Astrocyte of the spinal cord (primary cell): ENCODE results near the gene KCNQ5.

Experiments used
- DNase-seq: peaks from one replicate; pipeline ENCODE4 v3.0.0; 2011; ENCODE audit warnings: low read depth, low spot score
- H3K4me3 ChIP-seq: 2 replicates; pipeline ENCODE4 v1.5.1; 2011; ENCODE audit warnings: low read depth, mild to moderate bottlenecking, low read length, moderate library complexity
- CTCF ChIP-seq: IDR thresholded peaks from 2 replicates; pipeline ENCODE4 v1.5.1; 2012; ENCODE audit warnings: low read depth, mild to moderate bottlenecking, low read length, inconsistent platforms
- in situ Hi-C: cut with HindIII; loops from 2 replicates; pipeline ENCODE4 v1.10.0; 2017; ENCODE audit warnings: low sequenced_read_pairs

KCNQ5 gene

GRCh38 chr6:73011945-73012344, 390.1 kb downstream of the KCNQ5 start:
- in situ Hi-C loops: no loop called here
- no peak overlapping the region for H3K4me3 ChIP-seq
- no peak for DNase-seq
- no peak for TF ChIP-seq CTCF

GRCh38 chr6:73017476-73017875, 395.6 kb downstream of the KCNQ5 start:
- TF ChIP-seq CTCF: no peak
- in situ Hi-C loops: no loop called here
- H3K4me3 ChIP-seq: no peak overlapping the region
- no peak for DNase-seq

- DNase-seq: no peak
- in situ Hi-C loops: no loop called here
- H3K4me3 ChIP-seq: no peak overlapping the region
Measured at GRCh38 chr6:73024598-73024997, 402.7 kb downstream of the KCNQ5 start.

GRCh38 chr6:73027691-73028090, 405.8 kb downstream of the KCNQ5 start:
- DNase-seq: no peak
- in situ Hi-C loops: no loop called here
- no peak overlapping the region for H3K4me3 ChIP-seq
- no peak for TF ChIP-seq CTCF

More at GRCh38 chr6:73024598-73024997, 402.7 kb downstream of the KCNQ5 start:
- TF ChIP-seq CTCF: no peak

GRCh38 chr6:73028124-73028766, 406.4 kb downstream of the KCNQ5 start:
- no peak for DNase-seq
- TF ChIP-seq CTCF: no peak
- in situ Hi-C loops: no loop called here
- H3K4me3 ChIP-seq: no peak overlapping the region

GRCh38 chr6:73028893-73029450, 407.1 kb downstream of the KCNQ5 start:
- H3K4me3 ChIP-seq: no peak overlapping the region
- TF ChIP-seq CTCF: no peak
- DNase-seq: no peak
- in situ Hi-C loops: no loop called here
